Mesendoderm (in vitro differentiated cells): ENCODE results near the gene TNS1.

Source experiments
- DNase-seq: peaks from one replicate; pipeline ENCODE4 v3.0.0; 2013
- H2AK5ac ChIP-seq: 2 replicates; pipeline ENCODE4 v1.6.1; 2013; ENCODE audit warnings: low read length, inconsistent platforms
- H2BK120ac ChIP-seq: 2 replicates; pipeline ENCODE4 v1.6.1; 2013; ENCODE audit warnings: low read depth, mild to moderate bottlenecking, low read length, moderate library complexity, mixed read lengths
- H2BK15ac ChIP-seq: replicated peaks from 2 replicates; pipeline ENCODE4 v1.6.1; 2013; ENCODE audit warnings: low read depth, mild to moderate bottlenecking, moderate library complexity
- H2BK5ac ChIP-seq: 2 replicates; pipeline ENCODE4 v1.6.1; 2013; ENCODE audit warnings: low read length, inconsistent platforms
- H3K18ac ChIP-seq: 2 replicates; pipeline ENCODE4 v1.6.1; 2013; ENCODE audit warnings: mild to moderate bottlenecking, low read length, mixed read lengths
- H3K23ac ChIP-seq: one replicate; pipeline ENCODE4 v1.6.1; 2013; ENCODE audit warnings: low read length
- H3K27ac ChIP-seq: 2 replicates; pipeline ENCODE4 v1.5.1; 2013; ENCODE audit warnings: low read depth, mild to moderate bottlenecking, inconsistent platforms, low read length, moderate library complexity
- H3K27me3 ChIP-seq: 2 replicates; pipeline ENCODE4 v1.6.1; 2013; ENCODE audit warnings: low read length, control low read depth, mild to moderate bottlenecking, inconsistent platforms; ENCODE audit not compliant: insufficient read depth, poor library complexity
- H3K36me3 ChIP-seq: 2 replicates; pipeline ENCODE4 v1.6.1; 2013; ENCODE audit warnings: low read length, inconsistent platforms; ENCODE audit not compliant: control insufficient read depth, insufficient read depth
- H3K4ac ChIP-seq: one replicate; pipeline ENCODE4 v1.6.1; 2013; ENCODE audit warnings: low read depth, mild to moderate bottlenecking, low read length, moderate library complexity
- H3K4me1 ChIP-seq: 2 replicates; pipeline ENCODE4 v1.6.1; 2013; ENCODE audit warnings: low read depth, low read length, inconsistent platforms; ENCODE audit not compliant: control insufficient read depth
- H3K4me2 ChIP-seq: 2 replicates; pipeline ENCODE4 v1.6.1; 2013; ENCODE audit warnings: low read length
- H3K4me3 ChIP-seq: 2 replicates; pipeline ENCODE4 v1.5.1; 2013; ENCODE audit warnings: mild to moderate bottlenecking, low read length
- H3K56ac ChIP-seq: one replicate; pipeline ENCODE4 v1.6.1; 2013; ENCODE audit warnings: low read length
- H3K79me1 ChIP-seq: 2 replicates; pipeline ENCODE4 v1.6.1; 2013; ENCODE audit warnings: low read length, inconsistent platforms
- H3K79me2 ChIP-seq: 2 replicates; pipeline ENCODE4 v1.6.1; 2013; ENCODE audit warnings: mild to moderate bottlenecking, low read length; ENCODE audit not compliant: control insufficient read depth, insufficient read depth
- H3K9ac ChIP-seq: 2 replicates; pipeline ENCODE4 v1.6.1; 2013; ENCODE audit warnings: low read length, inconsistent platforms
- H4K5ac ChIP-seq: one replicate; pipeline ENCODE4 v1.6.1; 2013; ENCODE audit warnings: low read length
- H4K8ac ChIP-seq: one replicate; pipeline ENCODE4 v1.6.1; 2013; ENCODE audit warnings: low read depth, mild to moderate bottlenecking, control low read depth, low read length, moderate library complexity
- WGBS: extraction: QIAGEN DNeasy Blood & Tissue Kit; methylation state at CpG from one replicate; pipeline ENCODE4 v1.1.7; 2013; ENCODE audit warnings: low lambda C conversion rate, missing lambda C conversion rate; ENCODE audit not compliant: insufficient coverage; ENCODE audit errors: extremely low coverage; 5-methylcytosine and 5-hydroxymethylcytosine counted together

The TNS1 gene

GRCh38 chr2:217806482-217806765, 196.4 kb downstream of the TNS1 start:
- no peaks in the 10 kb centered on the region for H3K36me3 ChIP-seq

GRCh38 chr2:217805668-217806481, 196.9 kb downstream of the TNS1 start:
- Histone ChIP-seq H3K4ac (no peak overlapping the region), H3K9ac (no peak overlapping the region), H2BK15ac (no peak overlapping the region), H3K4me1 (no peaks in the 10 kb centered on the region), H3K56ac (no peak overlapping the region), H3K36me3 (no peaks in the 10 kb centered on the region), H3K4me2 (no peak overlapping the region), H3K4me3 (no peak overlapping the region), H3K27me3 (no peaks in the 10 kb centered on the region), H3K18ac (no peak overlapping the region), H3K23ac (no peak overlapping the region), H4K5ac (no peak overlapping the region), H3K79me2 (no peaks in the 10 kb centered on the region), H3K79me1 (no peaks in the 10 kb centered on the region), H2BK5ac (no peak overlapping the region), H4K8ac (no peak overlapping the region), H2AK5ac (no peak overlapping the region), H2BK120ac (no peak overlapping the region), H3K27ac (no peak overlapping the region)
- WGBS = 100% methylated on average over 1 of the region's 8 CpGs
- no peak for DNase-seq

More at GRCh38 chr2:217806482-217806765, 196.4 kb downstream of the TNS1 start:
- Histone ChIP-seq H3K56ac (no peak overlapping the region), H3K4me2 (no peak overlapping the region), H3K27ac (no peak overlapping the region), H2BK15ac (no peak overlapping the region), H2AK5ac (no peak overlapping the region), H3K79me2 (no peaks in the 10 kb centered on the region), H2BK5ac (no peak overlapping the region), H3K79me1 (no peaks in the 10 kb centered on the region), H3K9ac (no peak overlapping the region), H3K4me1 (no peaks in the 10 kb centered on the region), H4K8ac (no peak overlapping the region), H3K27me3 (no peaks in the 10 kb centered on the region), H3K23ac (no peak overlapping the region), H2BK120ac (no peak overlapping the region), H3K18ac (no peak overlapping the region), H4K5ac (no peak overlapping the region), H3K4me3 (no peak overlapping the region), H3K4ac (no peak overlapping the region)
- no CpG with 5 or more reads among the region's 3 CpGs for WGBS
- DNase-seq = no peak

GRCh38 chr2:217804791-217805667, 197.8 kb downstream of the TNS1 start:
- no peaks in the 10 kb centered on the region for H3K36me3 ChIP-seq
- no peak overlapping the region for H3K4me2 ChIP-seq
- H2BK120ac ChIP-seq = no peak overlapping the region
- no peak overlapping the region for H4K5ac ChIP-seq
- H2BK5ac ChIP-seq = no peak overlapping the region
- no peak overlapping the region for H3K4ac ChIP-seq
- H3K27me3 ChIP-seq = no peaks in the 10 kb centered on the region
- WGBS = no CpG with 5 or more reads among the region's 9 CpGs
- no peaks in the 10 kb centered on the region for H3K79me2 ChIP-seq
- no peaks in the 10 kb centered on the region for H3K4me1 ChIP-seq
- H3K4me3 ChIP-seq = no peak overlapping the region
- no peak overlapping the region for H3K9ac ChIP-seq
- no peaks in the 10 kb centered on the region for H3K79me1 ChIP-seq
- H3K56ac ChIP-seq = no peak overlapping the region
- no peak overlapping the region for H2AK5ac ChIP-seq
- no peak overlapping the region for H4K8ac ChIP-seq
- DNase-seq = peak; percentile 43
- no peak overlapping the region for H3K23ac ChIP-seq
- no peak overlapping the region for H3K18ac ChIP-seq
- H2BK15ac ChIP-seq = no peak overlapping the region
- no peak overlapping the region for H3K27ac ChIP-seq

- Histone ChIP-seq H3K27me3 (no peaks in the 10 kb centered on the region), H2BK15ac (no peak overlapping the region), H3K18ac (no peak overlapping the region), H2AK5ac (no peak overlapping the region), H3K27ac (no peak overlapping the region), H3K4me2 (no peak overlapping the region), H4K5ac (no peak overlapping the region), H3K79me2 (no peaks in the 10 kb centered on the region), H4K8ac (no peak overlapping the region), H3K4me1 (no peaks in the 10 kb centered on the region), H3K56ac (no peak overlapping the region), H3K79me1 (no peaks in the 10 kb centered on the region), H3K9ac (no peak overlapping the region), H2BK5ac (no peak overlapping the region), H3K4me3 (no peak overlapping the region), H3K36me3 (no peaks in the 10 kb centered on the region), H2BK120ac (no peak overlapping the region), H3K23ac (no peak overlapping the region), H3K4ac (no peak overlapping the region)
- peak; percentile 43 for DNase-seq
- WGBS = no CpG with 5 or more reads among the region's 12 CpGs
Measured at GRCh38 chr2:217804338-217804737, 198.5 kb downstream of the TNS1 start.

GRCh38 chr2:217803653-217803960, 199.2 kb downstream of the TNS1 start:
- Histone ChIP-seq H2BK5ac (no peak overlapping the region), H3K79me1 (no peaks in the 10 kb centered on the region), H2BK120ac (no peak overlapping the region), H3K27ac (no peak overlapping the region), H4K5ac (no peak overlapping the region), H3K56ac (no peak overlapping the region), H4K8ac (no peak overlapping the region), H3K9ac (no peak overlapping the region), H3K4me1 (no peaks in the 10 kb centered on the region), H3K4me2 (no peak overlapping the region), H3K36me3 (no peaks in the 10 kb centered on the region), H3K23ac (no peak overlapping the region), H3K4ac (no peak overlapping the region), H3K18ac (no peak overlapping the region), H2BK15ac (no peak overlapping the region), H3K4me3 (no peak overlapping the region), H3K79me2 (no peaks in the 10 kb centered on the region), H2AK5ac (no peak overlapping the region), H3K27me3 (no peaks in the 10 kb centered on the region)
- no CpG with 5 or more reads among the region's 3 CpGs for WGBS
- no peak for DNase-seq
